ENCODE results near the gene ZNF683.
"Not testable (repeated sequence)": the region's sequence is repeated elsewhere in the genome, so short reads cannot be mapped to it uniquely, and the experiment has no call there.

Gene ZNF683

DNA sequence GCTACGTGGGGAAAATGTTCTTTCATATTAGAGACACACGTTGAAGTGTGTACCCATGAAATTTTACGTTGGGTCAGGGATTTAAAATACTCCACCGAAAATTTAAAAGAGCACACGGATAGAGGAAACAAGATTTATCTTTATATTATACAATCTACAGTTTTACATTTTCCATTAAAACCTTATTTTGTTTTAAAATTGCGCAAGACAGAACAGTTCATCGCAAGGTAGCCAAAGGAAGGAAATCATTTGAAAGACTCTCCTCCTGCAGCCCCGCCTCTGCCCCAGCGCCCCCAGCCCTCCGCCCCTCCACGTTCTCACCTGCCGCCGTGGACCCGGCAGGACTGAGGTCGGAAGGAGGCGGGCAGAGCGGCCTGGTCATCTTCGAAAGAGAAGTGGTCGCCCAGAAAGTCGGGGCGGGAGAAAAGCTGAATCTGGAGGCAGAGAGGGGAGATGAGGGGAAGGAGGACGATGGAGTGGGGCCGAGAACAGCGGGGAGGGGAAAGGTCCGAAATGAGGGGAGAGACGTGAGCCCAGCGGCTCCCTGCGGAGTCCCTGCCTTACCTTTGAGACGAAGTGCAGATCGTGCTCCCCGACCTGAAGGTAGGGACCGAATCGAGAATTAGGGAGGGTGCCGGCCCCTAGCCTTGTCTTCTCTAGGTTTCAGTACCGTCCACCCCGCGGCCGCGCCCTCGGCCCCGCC is 36.6 kb downstream of the ZNF683 start:
- DNase-seq: no peak

DNA sequence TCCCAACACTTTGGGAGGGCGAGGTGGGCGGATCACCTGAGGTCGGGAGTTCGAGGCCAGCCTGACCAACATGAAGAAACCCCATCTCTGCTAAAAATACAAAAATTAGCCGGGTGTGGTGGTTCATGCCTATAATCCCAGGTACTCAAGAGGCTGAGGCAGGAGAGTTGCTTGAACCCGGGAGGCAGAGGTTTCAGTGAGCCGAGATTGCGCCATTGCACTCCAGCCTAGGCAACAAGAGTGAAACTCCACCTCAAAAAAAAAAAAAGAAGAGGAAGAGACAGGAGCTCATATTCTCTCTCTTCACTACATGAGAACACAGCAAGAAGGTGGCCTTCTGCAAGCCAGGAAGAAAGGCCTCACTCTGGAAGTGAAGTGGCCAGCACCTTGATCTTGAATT is 39.2 kb downstream of the ZNF683 start:
- DNase-seq: not testable (repeated sequence)

DNA sequence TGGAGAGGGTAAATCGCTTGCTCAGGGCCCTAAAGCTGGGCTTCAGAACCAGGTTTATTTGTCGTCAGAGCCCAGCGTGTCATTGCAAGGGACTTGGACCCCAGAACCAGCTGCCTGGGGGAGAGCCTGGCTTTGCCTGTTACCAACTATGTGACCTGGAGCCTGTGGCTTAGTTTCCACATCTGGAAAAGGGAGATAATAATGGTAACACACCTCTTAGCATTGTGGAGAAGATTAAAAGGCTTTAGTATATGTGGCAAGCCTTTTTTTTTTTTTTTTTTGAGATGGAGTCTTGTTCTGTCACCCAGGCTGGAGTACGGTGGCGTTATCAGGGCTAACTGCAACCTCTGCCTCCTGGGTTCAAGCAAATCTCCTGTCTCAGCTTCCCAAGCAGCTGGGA is 42.3 kb downstream of the ZNF683 start:
- no peak for DNase-seq

DNA sequence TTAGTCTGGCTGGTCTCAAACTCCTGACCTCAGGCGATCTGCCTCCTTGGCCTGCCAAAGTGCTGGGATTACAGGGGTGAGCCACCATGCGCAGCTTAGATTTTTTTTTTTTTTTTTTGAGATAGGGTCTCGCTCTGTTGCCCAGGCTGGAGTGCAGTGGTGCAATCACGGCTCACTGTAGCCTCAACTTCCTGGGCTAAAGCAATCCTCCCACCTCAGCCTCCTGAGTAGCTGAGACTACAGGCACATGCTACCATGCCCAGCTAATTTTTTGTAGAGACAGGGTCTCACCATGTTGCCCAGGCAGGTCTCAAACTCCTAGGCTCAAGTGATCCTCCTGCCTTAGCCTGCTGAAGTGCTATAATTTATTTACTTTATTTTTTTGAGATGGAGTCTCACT is 43.2 kb downstream of the ZNF683 start:
- not testable (repeated sequence) for DNase-seq

DNA sequence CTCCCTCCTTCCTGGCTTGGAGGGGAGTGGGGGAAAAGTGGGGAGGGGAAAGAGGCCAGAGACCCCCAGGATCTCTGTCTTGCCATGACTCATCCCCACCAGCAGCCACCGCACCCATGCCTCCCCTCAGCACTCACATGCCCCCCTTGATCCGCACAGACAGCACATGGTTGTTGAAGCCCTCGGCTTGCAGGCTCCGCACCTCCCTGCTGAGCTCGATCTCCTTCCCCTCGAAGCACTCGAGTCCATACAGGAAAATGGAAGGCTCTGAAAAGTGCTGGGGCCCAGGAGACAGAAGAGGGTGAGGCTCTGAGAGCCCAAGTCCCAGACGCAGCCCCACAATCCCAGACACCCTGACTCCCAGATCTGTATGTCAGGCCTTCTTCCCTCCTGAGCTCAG is 44.0 kb downstream of the ZNF683 start:
- no peak for DNase-seq

DNA sequence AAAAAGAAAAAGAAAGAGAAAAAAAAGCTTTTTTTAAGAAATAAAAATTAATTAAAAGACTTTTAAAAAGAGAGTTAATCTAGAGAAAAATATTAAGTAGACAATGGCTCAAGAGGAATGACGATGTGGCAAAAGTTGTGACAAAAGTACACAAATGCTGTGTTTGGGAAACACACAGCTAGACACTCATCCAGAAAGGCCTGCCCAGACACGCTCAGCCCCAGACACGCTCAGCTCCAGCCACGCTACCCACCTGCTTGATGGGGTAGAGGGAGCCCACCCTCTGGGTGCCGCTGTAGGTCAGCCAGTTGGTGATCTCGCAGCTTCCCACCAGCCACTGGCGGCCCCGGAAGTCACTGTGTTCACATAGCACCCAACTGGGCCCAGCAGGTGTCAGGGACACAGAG is 44.6 kb downstream of the ZNF683 start:
- no peak for DNase-seq

DNA sequence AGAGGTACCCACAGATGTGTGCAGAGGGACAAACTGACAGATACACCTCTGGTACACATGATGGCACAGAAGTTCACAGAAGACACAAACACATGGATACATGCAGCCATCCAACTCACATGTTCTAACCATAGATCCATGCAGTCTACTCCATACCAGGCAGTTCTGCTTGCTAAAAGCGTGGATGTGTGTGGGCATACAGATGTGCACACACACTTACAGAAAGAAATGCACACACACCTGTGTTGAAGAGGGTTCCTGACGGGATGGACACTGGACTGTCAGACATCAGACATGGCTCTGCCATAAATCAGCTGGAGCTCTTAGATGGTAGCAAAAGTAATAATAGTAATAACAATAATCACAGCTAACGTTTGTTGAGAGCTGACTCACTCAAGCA is 48.0 kb downstream of the ZNF683 start:
- no peak for DNase-seq

DNA sequence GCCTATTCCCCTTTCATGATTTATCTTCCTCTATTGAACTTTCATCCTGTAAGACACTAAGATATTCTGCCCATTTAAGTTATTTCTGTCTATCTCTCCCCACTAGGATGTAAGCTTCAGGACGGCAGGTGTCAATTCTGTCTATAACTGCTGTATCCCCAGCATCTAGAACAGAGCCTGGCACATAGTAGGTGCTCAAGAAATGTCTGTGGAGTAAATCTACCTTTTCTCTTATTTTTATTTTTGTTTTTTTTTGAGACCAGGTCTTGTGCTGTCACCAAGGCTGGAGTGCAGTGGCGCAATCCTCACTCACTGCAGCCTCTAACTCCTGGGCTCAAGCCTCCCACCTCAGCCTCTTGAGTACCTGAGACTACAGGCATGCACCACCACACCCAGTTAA is 49.2 kb downstream of the ZNF683 start:
- no peak for DNase-seq

DNA sequence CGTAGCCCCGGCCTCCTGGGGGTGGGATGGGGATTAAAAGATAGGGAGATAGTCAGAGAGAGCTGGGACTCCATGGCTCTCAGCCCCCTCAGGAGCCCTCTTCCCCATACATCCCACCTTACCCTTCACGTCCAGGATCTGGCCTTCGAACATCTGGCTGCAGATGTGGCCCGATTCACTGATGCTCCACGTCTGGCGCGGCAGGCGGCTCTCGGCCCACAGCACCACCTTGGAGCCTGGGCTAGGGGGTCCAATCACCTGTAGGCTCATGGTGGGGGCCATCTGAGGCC is 50.6 kb downstream of the ZNF683 start:
- DNase-seq: no peak

DNA sequence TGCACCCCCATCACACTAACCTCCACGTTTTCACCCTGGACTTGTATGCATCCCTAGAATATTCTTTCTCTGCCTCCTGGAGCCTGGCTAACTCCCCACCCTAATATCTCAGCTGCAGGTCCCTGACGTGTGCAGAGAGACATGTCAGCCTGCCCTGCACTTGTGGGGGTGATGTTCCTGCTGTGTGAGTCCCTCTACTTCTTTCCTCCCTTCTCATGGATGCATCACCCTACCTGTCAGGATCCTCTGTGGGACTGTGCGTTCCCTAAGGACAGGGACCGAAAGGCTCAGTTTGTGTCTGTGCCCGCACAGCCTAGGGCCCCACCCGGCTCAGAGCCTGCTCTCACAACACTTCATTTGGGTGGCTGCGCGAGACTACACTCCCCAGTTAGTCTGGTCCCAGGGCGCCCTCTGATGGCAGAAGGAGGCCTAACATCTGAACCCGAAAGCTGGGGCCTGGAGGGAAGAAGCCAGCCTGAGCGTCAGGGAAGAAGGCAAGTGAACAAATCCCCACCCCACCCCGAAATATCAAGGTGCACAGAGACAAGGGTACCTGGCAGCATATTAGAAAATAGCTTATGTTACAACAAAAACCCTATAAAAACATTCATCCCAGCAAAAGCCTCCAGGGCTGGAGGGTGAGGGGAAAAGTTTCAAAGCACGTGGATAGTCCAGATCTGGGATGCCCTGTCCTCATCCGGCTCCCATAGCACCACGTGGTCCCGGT is 51.1 kb downstream of the ZNF683 start:
- peak; percentile 78 for DNase-seq

DNA sequence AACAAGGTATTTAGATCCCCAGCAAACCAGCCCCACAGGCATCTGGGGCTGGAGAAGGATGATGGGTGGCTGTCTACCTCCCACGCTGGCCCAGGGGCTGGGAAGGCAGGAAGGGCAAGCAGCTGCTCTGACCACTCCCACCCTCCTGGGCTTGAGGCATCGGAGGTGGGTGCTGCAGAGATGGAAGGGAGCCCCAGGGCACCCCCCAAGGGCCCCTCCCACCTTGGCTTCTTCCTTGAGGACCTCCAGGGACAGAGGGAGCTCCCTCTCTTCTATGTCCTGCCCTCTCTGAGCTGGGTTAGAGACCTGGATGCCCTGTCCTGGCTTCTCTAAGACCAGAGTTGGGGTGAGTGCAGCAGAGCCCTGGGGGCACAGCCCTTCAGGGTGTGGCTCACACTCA is 51.7 kb downstream of the ZNF683 start:
- DNase-seq: no peak

DNA sequence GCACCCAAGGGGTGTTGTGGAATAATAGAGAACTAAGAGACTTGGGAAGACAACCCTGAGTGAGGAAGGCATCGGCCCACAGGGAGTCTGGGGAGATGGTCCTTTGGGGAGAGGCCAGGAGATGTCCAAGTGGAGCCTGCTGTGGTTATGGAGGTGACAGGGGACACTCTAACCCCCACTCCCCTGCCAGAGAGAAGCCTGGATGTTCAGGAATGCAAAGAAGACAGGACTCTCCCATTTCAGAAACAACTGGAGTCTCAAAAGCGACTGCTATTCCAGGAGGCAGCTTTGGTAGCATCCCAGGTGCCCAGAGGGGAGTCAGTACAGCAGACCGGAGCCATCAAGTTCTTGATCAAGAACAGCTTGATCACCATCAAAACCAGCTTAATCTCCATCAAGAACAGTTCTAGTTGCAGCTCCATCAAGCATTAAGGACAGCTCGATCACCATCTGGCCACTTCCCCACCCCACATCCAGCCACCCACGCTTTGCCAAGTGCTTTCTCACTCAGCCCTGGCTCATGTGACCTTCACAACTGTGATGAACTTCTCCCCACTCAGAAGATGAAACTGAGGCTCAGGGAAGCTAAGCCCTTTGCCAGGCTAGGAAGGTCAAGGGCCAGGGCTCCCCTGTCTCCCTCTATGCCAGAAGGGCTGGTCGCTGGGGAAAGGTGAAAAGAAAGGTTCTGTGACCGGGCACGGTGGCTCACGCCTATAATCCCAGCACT is 54.0 kb downstream of the ZNF683 start:
- no peak for DNase-seq

DNA sequence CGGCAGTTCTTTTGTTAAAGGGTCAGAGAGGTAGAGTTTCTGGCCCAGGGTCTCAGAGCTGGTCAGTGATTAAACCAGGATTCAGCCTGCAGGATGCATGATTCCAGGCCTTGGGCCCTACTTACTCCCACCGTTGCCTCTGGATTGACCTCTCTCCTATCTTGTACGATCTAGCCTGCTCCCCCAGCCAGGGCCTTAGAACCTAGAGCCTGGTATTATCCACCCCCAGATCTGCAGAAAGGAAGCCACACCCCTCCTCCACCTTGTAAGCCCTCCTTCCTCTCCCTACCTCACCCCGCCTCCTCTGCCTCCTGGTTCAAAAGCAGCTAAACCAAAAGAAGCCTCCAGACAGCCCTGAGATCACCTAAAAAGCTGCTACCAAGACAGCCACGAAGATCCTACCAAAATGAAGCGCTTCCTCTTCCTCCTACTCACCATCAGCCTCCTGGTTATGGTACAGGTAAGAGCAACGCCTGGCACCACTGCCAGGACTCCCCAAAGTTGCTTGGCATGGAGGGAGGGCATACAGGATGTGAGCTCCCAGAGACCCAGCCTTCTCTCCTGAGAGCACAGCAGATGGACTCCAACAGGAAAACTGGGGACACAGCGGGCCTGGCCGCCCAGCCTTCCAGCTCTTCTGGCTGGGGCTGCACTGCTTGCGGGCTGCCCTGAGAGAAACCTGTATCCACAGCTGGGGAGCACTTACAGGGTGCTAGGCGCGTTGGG is 54.8 kb downstream of the ZNF683 start, which contains the start of gene CD52:
TSS of gene CD52 (plus strand) at position 347 of the 726 bp plus-strand sequence. CDS start at position 407, 60 bp downstream.
- no peak for DNase-seq

DNA sequence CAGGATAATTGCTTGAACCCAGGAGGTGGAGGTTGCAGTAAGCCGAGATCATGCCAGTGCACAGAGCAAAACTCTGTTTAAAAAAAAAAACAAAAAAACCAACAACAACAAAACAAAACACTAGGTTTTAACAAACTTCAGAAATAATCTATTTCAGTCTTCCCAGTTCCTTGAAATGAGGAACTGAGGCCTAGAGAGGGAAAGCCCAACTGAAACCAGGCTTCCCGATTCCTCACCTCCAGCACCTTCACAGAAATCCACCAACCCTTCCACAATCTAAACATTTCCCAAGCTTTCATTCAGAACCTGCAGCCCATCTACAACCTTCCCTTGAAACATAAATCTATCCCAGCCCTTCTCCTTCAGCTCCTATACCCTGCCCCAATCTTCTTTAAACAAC is 55.4 kb downstream of the ZNF683 start:
- DNase-seq: no peak

DNA sequence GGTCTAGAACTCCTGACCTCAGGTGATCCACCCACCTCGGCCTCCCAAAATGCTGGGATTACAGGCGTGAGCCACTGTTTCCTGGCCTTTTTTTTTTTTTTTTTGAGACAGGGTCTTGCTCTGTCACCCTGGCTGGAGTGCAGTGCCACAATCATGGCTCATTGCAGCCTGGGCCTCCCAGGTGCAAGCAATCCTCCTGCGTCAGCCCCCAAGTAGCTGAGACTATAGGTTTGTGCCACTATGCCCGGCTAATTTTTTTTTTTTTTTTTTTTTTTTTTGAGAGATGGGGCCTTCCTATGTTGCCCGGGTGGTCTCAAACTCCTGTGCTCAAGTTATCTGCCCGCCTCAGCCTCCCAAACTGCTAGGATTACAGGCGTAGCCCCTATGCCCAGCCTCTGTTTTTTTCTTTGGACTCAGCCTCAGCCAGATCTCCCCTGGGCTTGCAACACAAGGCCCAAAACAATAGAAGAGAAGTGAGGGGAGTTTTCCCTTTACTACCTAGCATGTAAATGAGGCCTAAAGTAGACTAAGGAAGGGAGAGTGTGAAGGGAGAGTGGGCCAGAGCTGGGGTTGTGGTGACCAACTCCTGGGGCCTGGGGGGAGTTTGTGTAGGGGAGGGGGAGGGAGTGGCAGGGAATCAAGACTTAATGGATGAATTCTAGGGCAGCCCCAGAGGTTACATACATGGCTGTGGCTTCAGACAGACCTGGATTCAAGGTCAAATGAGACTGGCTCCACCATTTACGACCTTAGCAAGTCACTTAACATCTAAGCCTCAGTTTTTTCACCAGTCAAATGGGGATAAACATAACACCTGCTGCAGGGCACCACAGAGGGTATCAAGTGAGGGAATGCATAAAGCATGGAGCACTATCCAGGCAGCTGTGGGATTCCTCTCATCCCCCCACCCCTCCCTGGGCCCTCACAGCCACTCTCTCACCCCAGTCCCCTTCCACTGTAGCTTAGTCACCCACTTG is 56.4 kb downstream of the ZNF683 start:
- DNase-seq: no peak

DNA sequence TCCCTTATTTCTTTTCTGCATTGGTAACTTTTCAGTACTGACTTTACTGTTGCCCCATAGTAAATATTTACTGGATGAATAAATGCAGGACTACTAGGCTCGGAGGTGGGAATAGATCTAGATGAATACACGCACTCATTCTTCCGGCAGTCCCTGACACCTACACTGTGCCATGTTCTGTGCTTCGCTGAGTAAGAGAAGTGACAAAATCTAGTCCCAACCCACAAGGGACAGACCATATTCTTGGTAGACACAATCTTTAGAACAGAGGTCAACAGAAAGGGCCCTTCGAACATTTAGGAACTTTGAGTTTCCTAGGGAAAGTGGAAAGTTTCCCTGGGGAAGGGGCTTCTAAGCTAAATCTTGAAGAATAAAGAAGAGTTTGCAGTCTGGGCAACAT is 58.0 kb downstream of the ZNF683 start:
- no peak for DNase-seq
